ENCODE data around the gene PADI3.

Gene PADI3

GRCh38 chr1:17314491-17314971 lies 65.6 kb downstream of the PADI3 start:
- TF ChIP-seq ZBTB7A (IDR thresholded peaks at IDR 0.05; ENCODE audit: low read depth) (no peak), TCF12 (IDR thresholded peaks at IDR 0.05; ENCODE audit: low read depth) (no peak), YY1 (IDR thresholded peaks at IDR 0.05; ENCODE audit: low read depth) (no peak), FOXM1 (IDR thresholded peaks at IDR 0.05; ENCODE audit: borderline replicate concordance, low read depth) (no peak), REST (IDR thresholded peaks at IDR 0.05; ENCODE audit: low read depth) (no peak), TAF1 (IDR thresholded peaks at IDR 0.05; ENCODE audit: low read depth) (no peak)

- TF ChIP-seq EP300 (IDR thresholded peaks at IDR 0.05; ENCODE audit: borderline replicate concordance) (no peak), ZBTB7A (IDR thresholded peaks at IDR 0.05; ENCODE audit: low read depth) (0 out of 2 replicates have a peak, but pooled peaks have one; percentile 52)
Observed at GRCh38 chr1:17315542-17316130, 66.7 kb downstream of the PADI3 start.

DNA sequence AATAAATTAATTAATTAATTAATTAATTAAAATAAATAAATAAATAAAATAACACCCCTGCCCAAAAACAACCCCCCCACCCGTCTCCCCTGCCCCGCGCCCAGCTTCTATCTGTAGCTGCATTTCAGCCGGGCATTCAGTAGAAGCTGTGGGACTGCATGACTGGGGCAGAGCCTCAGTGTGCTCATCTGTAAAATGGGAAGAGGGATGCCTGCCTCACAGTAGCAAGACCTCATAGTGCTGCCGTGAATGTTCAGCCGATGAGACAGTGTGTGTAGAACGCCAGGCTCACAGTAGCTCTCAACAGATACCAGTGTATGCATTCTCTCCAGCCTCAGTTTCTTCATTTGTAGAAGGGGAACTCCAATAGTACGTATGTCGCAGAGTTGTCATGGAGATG lies 67.8 kb downstream of the PADI3 start:
- TF ChIP-seq TCF12 (IDR thresholded peaks at IDR 0.05; ENCODE audit: low read depth) (no peak), CREB1 (IDR thresholded peaks at IDR 0.05; ENCODE audit: low read depth) (no peak), YY1 (IDR thresholded peaks at IDR 0.05; ENCODE audit: low read depth) (no peak), USF1 (IDR thresholded peaks at IDR 0.05) (no peak), EP300 (IDR thresholded peaks at IDR 0.05; ENCODE audit: borderline replicate concordance) (no peak), NFIC (IDR thresholded peaks at IDR 0.05) (no peak), REST (IDR thresholded peaks at IDR 0.05; ENCODE audit: low read depth) (no peak), EGR1 (IDR thresholded peaks at IDR 0.05) (no peak)
- TF ChIP-seq, protein P1, sequence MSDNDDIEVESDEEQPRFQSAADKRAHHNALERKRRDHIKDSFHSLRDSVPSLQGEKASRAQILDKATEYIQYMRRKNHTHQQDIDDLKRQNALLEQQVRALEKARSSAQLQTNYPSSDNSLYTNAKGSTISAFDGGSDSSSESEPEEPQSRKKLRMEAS (IDR thresholded peaks at IDR 0.05), result no peak

- TF ChIP-seq, protein P1 (IDR thresholded peaks at IDR 0.05), result no peak
Observed at GRCh38 chr1:17318262-17318661, 69.4 kb downstream of the PADI3 start.

- no peak for TF ChIP-seq NFIC (IDR thresholded peaks at IDR 0.05)
Observed at GRCh38 chr1:17319561-17320350, 70.9 kb downstream of the PADI3 start.

- TF ChIP-seq TCF12 (IDR thresholded peaks at IDR 0.05; ENCODE audit: low read depth) (no peak), CREB1 (IDR thresholded peaks at IDR 0.05; ENCODE audit: low read depth) (no peak), REST (IDR thresholded peaks at IDR 0.05; ENCODE audit: low read depth) (no peak), FOXM1 (IDR thresholded peaks at IDR 0.05; ENCODE audit: borderline replicate concordance, low read depth) (no peak), TAF1 (IDR thresholded peaks at IDR 0.05; ENCODE audit: low read depth) (no peak)
- TF ChIP-seq, protein P1 (IDR thresholded peaks at IDR 0.05), result no peak
Observed at GRCh38 chr1:17328855-17329254, 80.0 kb downstream of the PADI3 start.
